Measurements from ENCODE around the gene SNX11.

DNA sequence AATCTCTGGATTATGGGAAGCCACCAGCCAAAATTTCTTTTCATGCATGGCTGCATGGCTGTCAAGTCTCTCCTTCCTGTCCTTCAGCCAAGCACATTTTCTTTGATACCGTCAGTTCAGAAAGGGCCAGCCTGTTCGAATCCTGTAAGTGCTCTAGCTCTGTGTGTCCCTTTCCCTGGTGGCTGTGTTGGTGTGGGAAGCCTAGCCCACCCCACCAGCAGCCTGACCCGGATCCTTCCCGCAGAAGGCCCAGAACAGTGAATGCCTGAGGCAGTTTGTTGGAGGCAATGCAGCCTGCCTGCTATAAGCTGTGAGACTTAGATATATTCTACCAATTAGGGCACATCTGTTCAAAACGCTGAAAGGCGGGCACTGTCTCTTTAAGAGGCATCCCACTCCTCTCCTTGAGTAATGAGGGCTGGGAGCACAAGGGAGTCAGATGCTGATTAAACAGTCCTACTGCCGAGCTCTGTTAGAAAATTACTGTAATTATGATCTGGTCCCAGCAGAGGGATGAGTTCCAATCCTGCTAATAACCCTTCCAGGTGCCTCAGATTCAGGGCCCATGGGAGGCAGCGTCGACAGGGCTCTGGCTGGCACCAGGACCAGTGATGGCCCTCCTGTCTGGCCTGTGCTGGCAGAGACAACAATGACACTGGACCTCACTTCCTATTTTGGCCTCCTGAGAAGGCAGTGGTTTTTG lies 18.4 kb downstream of the SNX11 start:
- TF ChIP-seq POLR2A (IDR thresholded peaks at IDR 0.05) = no peak
- TF ChIP-seq EP300 (IDR thresholded peaks at IDR 0.05) = no peak
- TF ChIP-seq, protein P1, sequence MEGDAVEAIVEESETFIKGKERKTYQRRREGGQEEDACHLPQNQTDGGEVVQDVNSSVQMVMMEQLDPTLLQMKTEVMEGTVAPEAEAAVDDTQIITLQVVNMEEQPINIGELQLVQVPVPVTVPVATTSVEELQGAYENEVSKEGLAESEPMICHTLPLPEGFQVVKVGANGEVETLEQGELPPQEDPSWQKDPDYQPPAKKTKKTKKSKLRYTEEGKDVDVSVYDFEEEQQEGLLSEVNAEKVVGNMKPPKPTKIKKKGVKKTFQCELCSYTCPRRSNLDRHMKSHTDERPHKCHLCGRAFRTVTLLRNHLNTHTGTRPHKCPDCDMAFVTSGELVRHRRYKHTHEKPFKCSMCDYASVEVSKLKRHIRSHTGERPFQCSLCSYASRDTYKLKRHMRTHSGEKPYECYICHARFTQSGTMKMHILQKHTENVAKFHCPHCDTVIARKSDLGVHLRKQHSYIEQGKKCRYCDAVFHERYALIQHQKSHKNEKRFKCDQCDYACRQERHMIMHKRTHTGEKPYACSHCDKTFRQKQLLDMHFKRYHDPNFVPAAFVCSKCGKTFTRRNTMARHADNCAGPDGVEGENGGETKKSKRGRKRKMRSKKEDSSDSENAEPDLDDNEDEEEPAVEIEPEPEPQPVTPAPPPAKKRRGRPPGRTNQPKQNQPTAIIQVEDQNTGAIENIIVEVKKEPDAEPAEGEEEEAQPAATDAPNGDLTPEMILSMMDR (IDR thresholded peaks at IDR 0.05) = no peak
- no peak for TF ChIP-seq POLR2AphosphoS5 (IDR thresholded peaks at IDR 0.05)

Measured in suprapubic skin (tissue), 4 donors.